22Rv1 (cell line): Measurements from ENCODE around the gene NME7.

Experiments
- CTCF ChIP-seq: fragments of 450-650 bp; IDR thresholded peaks from 2 replicates; pipeline ENCODE4 v1.5.1; 2017; ENCODE audit warnings: mild to moderate bottlenecking
- ZFX ChIP-seq: fragments of 450-650 bp; IDR thresholded peaks from 2 replicates; pipeline ENCODE4 v1.6.1; 2017; ENCODE audit warnings: antibody characterized with exemption, borderline replicate concordance

GRCh38 chr1:169196581-169196980 is 171.0 kb downstream of the NME7 start:
- TF ChIP-seq ZFX (no peak), CTCF (no peak)
